Measurements from ENCODE around the gene DLGAP3.

DLGAP3 gene

GRCh38 chr1:34851431-34852105, 77.9 kb downstream of the DLGAP3 start:
- TF ChIP-seq ZNF565 (CRISPR knock-in tag; conservative IDR thresholded peaks at IDR 0.05; ENCODE audit: low read depth) (no peak), ISL1 (CRISPR knock-in tag; IDR thresholded peaks at IDR 0.05) (no peak), CSDC2 (CRISPR knock-in tag; IDR thresholded peaks at IDR 0.05) (no peak), PATZ1 (CRISPR knock-in tag; IDR thresholded peaks at IDR 0.05; ENCODE audit: borderline replicate concordance) (no peak), POU6F1 (CRISPR knock-in tag; IDR thresholded peaks at IDR 0.05; ENCODE audit: borderline replicate concordance, low read depth) (no peak), ZC3H10 (CRISPR knock-in tag; IDR thresholded peaks at IDR 0.05) (no peak), TSHZ2 (CRISPR knock-in tag; IDR thresholded peaks at IDR 0.05) (no peak), SNAI2 (CRISPR knock-in tag; IDR thresholded peaks at IDR 0.05) (no peak), TCF4 (CRISPR knock-in tag; IDR thresholded peaks at IDR 0.05; ENCODE audit: borderline replicate concordance) (no peak), ZFP30 (CRISPR knock-in tag; IDR thresholded peaks at IDR 0.05) (no peak), TOX (CRISPR knock-in tag; IDR thresholded peaks at IDR 0.05; ENCODE audit: borderline replicate concordance) (no peak), ZNF70 (CRISPR knock-in tag; IDR thresholded peaks at IDR 0.05) (no peak)

GRCh38 chr1:34850382-34850781, 79.1 kb downstream of the DLGAP3 start:
- no peak for ATAC-seq
- TF ChIP-seq ZC3H10 (CRISPR knock-in tag; IDR thresholded peaks at IDR 0.05) (no peak), ISL1 (CRISPR knock-in tag; IDR thresholded peaks at IDR 0.05) (no peak), PATZ1 (CRISPR knock-in tag; IDR thresholded peaks at IDR 0.05; ENCODE audit: borderline replicate concordance) (no peak), ESRRG (CRISPR knock-in tag; IDR thresholded peaks at IDR 0.05) (no peak), ZFP30 (CRISPR knock-in tag; IDR thresholded peaks at IDR 0.05) (no peak), ZFP3 (CRISPR knock-in tag; IDR thresholded peaks at IDR 0.05) (no peak), CREB5 (CRISPR knock-in tag; IDR thresholded peaks at IDR 0.05; ENCODE audit: low read depth) (no peak), POU6F1 (CRISPR knock-in tag; IDR thresholded peaks at IDR 0.05; ENCODE audit: borderline replicate concordance, low read depth) (no peak), SNAI2 (CRISPR knock-in tag; IDR thresholded peaks at IDR 0.05) (no peak), CSRNP3 (CRISPR knock-in tag; IDR thresholded peaks at IDR 0.05) (no peak), RARB (CRISPR knock-in tag; IDR thresholded peaks at IDR 0.05) (no peak), ZNF8 (CRISPR knock-in tag; IDR thresholded peaks at IDR 0.05) (no peak), ARNTL (CRISPR knock-in tag; IDR thresholded peaks at IDR 0.05; ENCODE audit: borderline replicate concordance, low read depth) (no peak), TOX (CRISPR knock-in tag; IDR thresholded peaks at IDR 0.05; ENCODE audit: borderline replicate concordance) (no peak), ZNF70 (CRISPR knock-in tag; IDR thresholded peaks at IDR 0.05) (no peak), OSR1 (CRISPR knock-in tag; IDR thresholded peaks at IDR 0.05) (no peak)

More at GRCh38 chr1:34851431-34852105, 77.9 kb downstream of the DLGAP3 start:
- ATAC-seq = no peak
